8988T (cell line): ENCODE measurements around the gene SELENOK.
"Not testable (repeated sequence)": the region's sequence is repeated elsewhere in the genome, so short reads cannot be mapped to it uniquely, and the experiment has no call there.

ENCODE experiments used
- DNase-seq: peaks from one replicate; pipeline ENCODE4 v3.0.0; 2011

The SELENOK gene

DNA sequence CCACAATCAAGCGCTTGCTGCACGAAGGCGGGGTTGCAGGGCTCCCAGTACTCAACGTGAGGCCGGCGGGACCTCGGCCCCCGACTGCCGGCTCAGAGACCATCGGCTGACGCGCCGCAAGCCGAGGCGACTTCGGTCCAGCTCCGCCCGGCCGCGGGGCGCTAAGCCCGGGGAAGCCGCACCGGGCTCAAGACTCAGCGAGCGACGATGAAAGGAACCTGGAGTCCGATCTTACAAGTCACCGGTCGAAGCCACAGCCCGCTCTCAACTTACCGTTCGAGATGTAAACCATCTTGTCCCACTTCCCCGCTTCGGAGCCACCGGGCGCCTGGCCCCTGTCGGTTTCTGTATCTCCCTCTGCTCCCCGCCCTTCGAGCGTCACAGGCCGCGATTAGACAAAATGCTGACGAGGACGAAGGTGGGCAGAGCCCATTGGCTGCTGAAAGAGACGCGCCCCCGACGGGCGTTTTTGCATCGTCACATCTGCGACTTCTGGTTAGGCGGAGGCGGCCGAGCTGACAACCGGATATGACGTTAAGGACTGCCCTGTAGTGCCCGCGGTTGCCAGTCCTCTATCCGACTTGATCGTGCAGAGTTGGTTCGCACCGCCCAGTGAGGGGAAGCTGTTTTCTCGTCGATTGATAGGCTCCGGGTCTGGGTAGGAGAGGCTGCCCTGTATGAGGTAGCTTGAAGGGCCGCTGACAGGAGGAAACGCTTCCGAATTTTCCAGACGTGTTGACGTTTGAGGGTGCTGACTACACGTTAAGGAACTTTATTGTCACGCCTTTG, at the start of gene SELENOK:
TSS of gene SELENOK (minus strand) at position 363 of the 789 bp plus-strand sequence.
- DNase-seq: peak; percentile 40

DNA sequence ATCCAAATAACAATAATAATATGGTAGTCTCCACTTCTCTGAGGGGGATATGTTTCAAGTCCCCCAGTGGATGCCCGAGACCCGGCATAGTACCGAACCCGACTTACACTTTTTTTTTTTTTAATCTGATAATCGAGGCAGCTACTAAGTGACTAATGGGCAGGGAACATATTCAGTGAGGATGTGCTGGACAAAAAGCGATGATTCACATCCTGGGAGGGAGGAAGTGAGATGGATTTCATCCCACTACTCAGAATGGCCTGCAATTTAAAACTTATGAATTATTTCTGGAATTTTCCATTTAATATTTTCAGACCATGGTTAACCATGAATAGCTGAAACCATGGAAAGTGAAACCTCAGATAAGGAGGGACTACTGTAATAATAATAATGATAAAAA, 49.5 kb upstream of the SELENOK start:
- DNase-seq: no peak

DNA sequence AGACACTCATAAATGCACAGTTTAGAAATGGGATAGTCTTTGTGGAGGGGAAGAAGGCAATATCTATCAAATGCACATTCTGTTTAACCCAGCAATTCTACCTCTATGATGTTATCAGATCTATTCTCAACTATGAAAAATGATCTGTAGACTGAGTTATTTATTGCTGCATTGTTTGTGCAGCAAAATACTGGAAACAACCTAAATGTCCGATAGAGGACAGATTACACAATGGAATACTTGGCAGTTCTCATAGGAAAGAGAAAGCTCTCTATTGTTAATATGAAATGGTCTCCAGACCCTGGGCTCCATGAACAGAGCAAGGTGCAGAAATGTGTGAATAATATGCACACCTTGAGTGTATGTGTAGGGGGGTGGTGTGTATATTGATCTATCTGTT, 49.0 kb upstream of the SELENOK start:
- DNase-seq: no peak

DNA sequence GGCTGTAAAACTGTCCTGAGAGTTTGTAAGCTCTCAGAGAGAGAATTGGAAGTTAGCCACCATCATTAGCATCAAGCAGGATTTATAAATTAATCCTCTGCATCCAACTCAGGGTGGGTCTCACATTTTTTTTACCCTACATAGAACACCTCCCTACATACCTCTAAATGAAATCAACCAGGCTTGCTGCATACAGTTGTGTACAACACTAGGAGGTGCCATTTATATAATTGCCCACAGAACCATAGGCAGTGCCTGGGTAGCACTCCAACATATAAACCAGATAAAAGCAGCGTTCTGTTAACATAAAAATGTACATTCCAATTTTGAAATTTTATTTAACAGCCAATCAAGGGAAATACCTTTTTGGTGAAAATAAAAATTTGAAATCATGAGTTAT, 48.2 kb upstream of the SELENOK start:
- no peak for DNase-seq

DNA sequence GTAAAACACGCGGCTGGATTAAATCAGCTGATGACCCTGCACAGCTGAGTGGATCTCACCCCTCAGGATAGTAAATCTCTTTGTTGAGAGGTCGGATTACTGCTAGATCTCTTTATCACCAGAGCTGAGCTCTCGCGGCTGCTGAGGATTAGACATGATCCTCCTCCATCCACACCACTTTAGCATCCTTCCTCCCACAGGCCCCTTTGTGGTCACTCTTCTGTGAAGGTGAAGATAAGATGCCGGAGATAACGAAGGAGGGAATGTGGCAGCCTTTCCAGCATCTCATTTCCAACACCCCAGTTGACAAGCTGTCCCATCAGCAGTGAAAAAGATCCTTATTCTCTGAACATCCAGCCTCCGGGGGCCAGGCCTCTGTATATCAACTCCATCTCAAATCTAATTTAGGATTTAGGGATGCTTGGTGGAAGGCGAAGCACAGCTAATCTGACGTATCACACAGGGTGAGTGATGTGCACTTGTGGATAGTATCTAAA, 47.5 kb upstream of the SELENOK start:
- no peak for DNase-seq

DNA sequence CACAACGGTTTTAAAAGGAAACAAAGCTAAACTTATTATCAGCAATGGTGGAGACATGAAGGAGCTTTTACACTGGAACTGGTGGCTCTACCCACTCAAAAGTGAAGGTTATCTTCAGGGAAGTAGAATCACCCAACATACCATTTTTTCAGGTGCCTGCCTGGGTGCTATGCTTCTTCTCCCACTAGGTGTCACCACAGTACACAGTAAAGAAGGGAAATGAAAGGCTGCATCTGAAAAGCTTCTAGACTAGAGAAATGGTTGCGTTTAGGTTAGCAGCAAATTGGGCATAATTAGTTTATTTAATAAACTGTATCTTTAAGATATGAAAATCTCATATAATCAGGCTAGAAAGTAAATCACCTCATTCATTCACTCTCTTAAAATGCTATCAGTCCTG, 47.0 kb upstream of the SELENOK start:
- no peak for DNase-seq

DNA sequence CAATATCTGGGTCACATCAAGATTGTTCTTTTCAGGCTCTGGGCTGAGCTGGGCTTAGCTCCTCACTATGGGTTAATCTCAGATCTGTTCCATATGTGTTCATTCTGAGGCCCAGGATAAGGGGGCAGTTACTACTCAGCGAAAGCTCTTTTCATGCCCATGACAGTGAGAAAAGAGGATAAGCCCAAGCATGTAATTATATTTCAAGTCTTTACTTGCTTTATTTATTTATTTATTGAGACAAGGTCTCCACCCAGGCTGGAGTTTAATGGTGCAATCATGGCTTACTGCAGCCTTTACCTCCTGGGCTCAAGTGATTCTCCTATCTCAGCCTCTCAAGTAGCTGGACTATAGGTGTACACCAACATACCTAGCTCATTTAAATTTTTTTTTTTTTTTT, 44.7 kb upstream of the SELENOK start:
- DNase-seq: no peak

DNA sequence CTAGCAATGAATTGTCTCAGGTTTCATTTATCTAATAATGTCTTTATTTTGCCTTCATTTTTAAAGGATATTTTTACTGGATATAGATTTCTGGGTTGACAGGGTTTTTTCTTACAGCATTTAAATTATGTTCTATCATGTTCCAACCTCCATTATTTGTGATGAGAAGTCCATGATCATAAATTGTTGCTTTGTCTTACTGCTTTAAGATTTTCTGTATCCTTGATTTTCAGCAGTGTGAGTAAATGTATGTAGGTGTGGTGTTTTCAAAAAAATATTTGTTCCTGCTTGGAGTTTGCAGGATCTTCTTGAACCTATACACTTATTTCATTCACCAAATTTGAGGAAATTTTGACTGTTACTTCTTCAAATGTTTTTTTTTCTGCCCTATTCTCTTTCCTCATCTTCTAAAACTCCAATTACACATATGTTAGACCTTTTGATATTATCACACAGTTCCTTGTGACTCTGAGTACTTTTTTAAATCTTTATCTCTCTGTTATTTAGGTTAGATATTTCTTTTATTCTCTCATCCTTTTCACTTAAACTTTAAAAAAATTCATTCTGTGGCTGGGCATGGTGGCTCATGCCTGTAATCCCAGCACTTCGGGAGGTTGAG, 43.7 kb upstream of the SELENOK start:
- DNase-seq: no peak

DNA sequence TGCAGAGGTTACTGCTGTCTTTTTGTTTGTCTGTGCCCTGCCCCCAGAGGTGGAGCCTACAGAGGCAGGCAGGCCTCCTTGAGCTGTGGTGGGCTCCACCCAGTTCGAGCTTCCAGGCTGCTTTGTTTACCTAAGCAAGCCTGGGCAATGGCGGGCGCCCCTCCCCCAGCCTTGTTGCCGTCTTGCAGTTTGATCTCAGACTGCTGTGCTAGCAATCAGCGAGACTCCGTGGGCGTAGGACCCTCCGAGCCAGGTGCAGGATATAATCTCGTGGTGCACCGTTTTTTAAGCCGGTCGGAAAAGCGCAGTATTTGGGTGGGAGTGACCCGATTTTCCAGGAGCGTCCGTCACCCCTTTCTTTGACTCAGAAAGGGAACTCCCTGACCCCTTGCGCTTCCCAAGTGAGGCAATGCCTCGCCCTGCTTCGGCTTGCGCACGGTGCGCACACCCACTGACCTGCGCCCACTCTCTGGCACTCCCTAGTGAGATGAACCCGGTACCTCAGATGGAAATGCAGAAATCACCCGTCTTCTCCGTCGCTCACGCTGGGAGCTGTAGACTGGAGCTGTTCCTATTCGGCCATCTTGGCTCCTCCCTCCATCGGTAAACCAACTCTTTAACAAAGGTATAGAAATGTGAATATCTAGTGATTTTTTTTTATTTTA, 35.7 kb upstream of the SELENOK start:
- not testable (repeated sequence) for DNase-seq

DNA sequence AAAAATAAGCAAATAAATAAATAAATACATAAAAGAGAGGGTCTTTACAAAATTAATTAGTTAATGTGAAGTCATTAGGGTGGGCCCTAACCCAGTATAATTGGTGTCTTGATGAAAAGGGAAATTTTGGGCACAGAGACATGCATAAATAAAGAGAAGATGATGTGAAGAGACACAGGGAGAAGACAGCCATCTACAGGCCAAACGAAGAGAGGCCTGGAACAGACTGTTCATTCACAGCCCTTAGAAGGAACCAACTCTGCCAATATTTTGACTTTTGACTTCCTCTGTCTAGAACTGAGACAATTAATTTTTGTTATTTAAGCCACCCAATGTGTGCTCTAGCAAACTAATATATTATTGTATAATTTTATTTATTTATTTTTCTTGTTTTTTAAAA, 29.6 kb upstream of the SELENOK start:
- DNase-seq: no peak

DNA sequence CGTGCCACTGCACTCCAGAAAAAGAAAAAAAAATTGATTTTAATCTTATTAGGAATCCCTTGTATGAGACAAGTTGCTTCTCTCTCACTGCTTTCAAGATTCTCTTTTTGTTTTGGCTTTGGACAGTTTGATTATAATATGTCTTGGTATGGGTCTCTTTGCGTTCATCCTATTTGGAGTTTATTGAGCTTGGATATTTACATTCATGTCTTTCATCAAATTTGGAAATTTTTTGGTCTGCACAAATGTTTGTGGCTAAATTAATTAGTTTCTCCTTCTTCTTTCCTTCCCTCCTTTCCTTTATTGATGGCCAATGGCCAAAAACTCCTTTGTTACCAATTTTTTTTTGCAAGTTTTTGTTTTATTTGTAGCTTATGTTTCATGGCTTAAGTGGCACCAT, 28.1 kb upstream of the SELENOK start:
- no peak for DNase-seq

DNA sequence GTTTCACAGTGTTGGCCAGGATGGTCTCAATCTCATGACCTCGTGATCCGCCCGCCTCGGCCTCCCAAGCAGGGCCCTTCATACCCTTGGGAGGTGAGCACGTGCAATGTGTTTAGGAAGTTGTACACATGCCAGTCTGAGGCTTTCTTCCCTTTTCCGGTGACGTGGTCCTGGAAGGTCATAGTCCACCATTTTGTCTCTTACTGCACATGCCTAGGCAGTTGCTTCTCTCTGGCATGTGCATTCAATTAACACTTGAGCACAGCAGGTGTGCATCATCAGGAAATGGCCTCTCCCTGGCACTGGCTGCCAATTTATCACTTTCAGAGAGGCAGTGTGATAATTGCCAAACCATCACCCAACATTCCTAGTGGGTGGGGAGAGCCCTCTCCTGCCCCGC, 21.7 kb upstream of the SELENOK start:
- no peak for DNase-seq

DNA sequence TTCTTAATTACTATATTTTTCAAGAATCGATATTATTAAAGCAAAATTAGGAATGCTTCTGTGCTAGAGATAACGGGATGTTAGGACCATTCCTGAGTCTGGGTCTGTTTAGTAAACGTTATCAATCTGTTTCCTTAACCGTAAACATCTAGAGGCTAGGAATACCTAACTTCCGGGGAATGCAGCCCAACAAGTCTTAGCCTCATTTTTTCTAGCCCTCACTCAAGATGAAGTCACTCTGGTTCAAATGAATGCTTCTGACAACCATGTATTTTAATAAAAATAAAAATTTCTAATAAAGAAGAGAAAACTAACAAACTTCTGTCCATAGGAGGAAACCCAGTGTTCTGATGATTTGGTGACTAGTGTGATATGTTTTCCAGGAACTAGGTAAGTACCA, 11.1 kb upstream of the SELENOK start:
- DNase-seq: no peak

DNA sequence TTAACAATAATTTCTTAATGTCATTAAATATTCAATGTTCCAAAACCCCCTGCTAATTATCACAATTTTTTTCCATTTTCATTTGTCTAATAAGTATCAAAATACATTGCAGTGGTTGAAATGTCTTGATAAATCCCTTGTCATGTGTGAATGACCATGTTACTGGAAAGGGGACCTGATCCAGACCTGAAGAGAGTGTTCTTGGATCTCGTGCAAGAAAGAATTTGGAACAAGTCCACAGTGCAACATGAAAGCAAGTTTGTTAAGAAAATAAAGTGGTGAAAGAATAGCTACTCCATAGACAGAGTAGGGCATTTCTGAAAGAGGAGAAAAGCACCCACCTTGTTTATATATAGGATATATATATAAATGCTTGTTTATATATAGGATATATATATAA, 10.4 kb upstream of the SELENOK start:
- no peak for DNase-seq

DNA sequence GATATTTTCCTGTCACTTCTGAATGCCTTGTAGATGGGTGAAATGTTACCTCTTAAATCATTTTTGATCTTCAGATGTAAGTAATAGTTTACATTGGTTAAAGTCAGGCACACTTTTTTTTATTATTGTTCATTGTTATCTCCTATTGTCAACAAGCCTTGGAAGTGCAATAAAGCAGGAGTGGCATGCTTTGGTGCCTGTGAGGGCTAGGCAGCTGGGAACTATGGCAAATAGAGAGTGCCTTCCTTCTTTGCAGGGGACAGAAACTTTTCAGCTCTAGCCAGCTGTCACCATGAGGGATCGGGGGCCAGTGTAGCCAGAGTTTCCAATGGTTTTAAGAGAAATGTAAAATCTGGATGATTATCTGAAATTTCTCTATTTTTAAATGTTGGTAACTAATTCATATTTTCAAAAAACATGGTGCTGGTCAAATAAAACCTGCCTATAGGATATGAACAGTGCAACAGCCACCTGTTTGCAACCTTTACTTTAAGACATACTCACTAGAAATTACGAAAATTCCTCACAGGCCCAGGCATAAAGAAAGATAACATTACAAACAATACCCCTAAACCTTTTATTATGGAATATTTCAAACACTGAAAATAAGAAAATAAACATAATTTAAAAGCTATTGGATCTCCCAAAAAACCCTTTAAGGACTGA, 9.1 kb upstream of the SELENOK start:
- DNase-seq: no peak

DNA sequence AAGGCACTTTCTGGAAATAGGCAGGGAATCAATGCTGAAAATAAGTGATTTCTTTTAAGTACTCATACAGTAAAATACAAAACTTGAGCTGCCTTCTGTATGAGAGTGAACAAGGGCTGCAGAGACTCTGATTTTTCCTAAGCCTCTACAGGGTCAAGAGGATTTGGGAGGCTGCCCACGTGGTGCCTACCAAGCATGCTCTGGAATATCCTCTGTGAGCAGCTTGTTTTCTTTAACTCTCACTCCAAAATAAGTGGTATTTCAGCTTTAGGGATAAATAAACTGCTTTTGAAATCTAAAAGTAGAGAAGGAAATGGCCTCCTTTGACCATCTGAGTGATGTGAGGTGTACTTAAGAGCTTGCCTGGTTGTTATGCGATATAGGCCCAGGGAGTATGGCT, 8.1 kb upstream of the SELENOK start:
- DNase-seq: no peak

DNA sequence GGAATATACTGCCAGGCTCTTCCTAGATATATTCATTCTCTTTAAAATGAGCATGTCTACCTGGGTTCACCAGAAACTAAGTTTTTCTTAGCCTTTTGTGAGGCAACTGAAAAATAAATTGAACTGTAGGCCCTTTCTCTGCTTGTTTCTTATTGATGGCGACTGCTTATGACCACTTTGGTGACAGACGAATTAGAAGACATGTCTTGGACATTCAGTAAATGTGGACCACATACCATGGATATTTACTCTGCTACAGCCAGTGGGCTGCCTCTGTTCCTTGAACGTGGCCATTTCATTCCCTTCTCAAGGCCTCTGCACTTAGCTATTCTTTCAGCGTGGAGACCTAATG, 603 bp upstream of the SELENOK start:
- DNase-seq: no peak

DNA sequence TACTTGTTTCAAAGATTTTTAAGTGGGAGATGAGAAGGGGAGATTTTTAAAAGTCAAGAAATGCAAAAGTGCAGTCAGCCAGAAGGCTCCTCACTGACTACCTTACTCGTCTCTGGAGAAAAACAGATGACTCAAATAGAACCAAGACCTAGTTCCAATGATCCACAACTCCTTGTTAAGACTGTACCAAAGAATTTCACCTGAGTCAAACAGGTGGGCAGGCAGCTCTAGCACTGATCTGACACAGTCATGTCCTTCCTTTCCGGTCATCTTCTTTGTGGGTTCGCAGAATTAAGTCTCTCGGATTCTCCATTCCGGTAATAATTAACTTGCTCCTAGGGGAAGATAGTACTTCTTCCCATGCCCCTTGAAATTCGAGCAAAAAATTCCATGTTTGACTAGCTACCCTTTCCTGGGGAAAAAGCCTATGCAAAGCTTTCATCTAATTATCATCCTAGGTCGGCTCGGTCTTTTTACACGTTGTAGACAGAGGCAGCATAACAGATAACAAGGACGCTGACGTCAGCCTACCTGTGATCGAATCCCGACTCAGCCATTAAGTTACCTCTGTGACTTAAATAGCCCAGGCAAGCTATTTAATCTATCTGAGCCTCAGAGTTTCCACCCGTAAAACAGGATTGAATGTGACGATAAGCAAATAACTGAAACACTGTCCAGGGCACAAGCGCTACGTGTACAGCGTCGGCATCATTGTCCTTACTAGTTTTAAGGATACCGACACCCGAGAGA, 758 bp downstream of the SELENOK start:
- no peak for DNase-seq

DNA sequence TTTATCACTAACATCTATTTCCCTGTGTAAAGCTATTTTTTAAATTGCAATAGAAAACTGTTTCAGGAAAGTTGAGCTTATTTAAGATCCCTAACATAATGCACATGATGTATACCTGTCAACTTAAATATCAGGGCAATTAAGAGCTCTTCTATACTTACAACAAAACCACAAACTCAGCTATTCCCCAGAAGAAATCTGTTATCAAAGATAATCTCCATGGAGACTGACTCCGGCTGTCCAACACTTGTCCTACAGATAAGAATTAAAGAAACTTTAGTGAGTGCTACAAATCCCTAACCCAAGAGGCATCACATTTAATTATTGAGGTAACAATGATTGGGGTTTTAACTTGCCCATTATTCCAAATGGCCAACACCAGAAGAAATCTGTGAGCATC, 3.4 kb downstream of the SELENOK start:
- no peak for DNase-seq

DNA sequence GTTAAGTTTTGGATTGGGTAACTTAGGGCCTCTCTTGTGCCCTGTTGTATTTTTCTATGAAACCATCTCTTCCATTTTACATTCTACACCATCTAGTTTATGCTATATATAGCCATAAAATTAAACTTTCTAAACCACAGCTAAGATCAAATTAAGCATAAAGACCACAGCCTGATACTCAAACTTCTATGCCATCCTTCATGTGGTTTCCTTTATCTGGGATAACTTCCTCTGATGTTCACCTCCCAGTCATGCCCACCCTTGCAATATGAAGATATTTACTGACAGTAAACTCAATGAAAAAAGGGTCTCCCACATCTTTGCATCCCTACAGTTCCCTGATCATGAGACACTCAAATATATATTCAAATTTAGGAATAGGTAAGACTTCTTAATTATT, 4.2 kb downstream of the SELENOK start:
- no peak for DNase-seq

DNA sequence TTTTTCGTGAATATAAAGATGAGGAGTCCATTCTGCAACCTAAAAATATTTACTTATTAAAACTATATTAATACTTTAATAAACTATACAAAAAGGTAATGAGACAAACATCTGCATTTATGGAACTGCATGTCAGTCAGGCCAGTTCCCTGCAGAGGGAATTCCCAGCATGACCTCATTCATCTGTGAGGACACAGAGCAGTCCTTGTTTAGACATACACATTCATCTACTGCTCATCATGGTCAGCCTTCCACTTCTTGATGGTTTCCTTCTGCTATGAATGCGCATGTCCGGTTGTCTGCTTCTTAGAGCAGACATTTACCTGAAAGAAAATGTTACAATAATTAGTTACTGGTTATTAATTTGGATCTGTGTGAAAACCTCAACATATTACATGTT, 6.4 kb downstream of the SELENOK start:
- no peak for DNase-seq

DNA sequence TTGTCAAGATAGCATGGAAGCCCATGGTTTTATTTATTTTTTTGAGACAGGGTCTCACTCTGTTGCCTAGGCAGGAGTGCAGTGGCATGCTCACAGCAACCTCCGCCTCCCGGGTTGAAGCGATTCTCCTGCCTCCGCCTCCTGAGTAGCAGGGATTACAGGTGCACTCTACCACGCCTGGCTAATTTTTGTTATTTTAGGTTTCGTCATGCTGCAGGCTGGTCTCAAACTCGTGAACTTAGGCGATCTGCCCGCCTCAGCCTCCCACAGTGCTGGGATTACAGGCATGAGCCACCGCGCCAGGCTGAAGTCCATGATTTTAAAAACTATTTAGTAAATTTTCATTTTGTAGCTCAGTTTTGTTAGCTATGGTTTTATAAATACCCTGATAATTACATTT, 7.0 kb downstream of the SELENOK start:
- no peak for DNase-seq

DNA sequence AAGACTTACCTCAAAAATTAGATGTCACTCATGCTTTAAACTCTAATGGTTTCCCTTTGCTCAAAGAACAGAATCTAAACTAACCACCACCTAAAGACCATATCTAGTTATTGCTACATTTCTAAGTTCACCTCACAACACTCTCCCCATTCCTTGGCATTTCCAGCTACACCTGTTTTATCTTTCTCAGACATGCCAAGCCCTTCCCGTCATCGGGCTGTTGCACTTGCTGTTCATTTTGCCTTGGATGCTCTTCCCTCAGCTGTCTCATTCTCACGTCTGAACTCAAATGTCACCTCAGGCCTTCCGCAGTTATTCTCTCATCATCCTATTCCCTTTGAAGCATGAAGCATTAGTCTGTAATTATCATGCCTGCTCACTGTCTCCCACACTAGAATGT, 8.7 kb downstream of the SELENOK start:
- no peak for DNase-seq
